HFFc6 (cell line): ENCODE results near the gene RGL3. TPM values are rescaled to one million over a fixed set of nuclear protein-coding genes. Genes with fewer than 3 reads are reported as not detected.
A peak's percentile ranks its signal among the peaks of the same experiment; 100 is the strongest.
"Not testable (repeated sequence)": the region's sequence is repeated elsewhere in the genome, so short reads cannot be mapped to it uniquely, and the experiment has no call there.

Experiments used
- DNase-seq: peaks from one replicate; pipeline ENCODE4 v3.0.0-alpha.2; 2018
- H3K27ac Mint-ChIP-seq: 2 replicates; pipeline ENCODE4 v1.8.0; 2020; ENCODE audit warnings: mild to moderate bottlenecking, mixed read lengths
- H3K27me3 Mint-ChIP-seq: 2 replicates; pipeline ENCODE4 v1.8.0; 2021; ENCODE audit warnings: mild to moderate bottlenecking, moderate library complexity, mixed read lengths; ENCODE audit not compliant: insufficient read depth
- H3K36me3 Mint-ChIP-seq: 2 replicates; pipeline ENCODE4 v1.8.0; 2021; ENCODE audit warnings: low read depth, mixed read lengths
- H3K4me1 Mint-ChIP-seq: 2 replicates; pipeline ENCODE4 v1.8.0; 2020; ENCODE audit warnings: low read depth, mixed read lengths
- H3K4me3 Mint-ChIP-seq: 2 replicates; pipeline ENCODE4 v1.8.0; 2020; ENCODE audit warnings: mild to moderate bottlenecking, moderate library complexity, mixed read lengths
- H3K9me3 Mint-ChIP-seq: 2 replicates; pipeline ENCODE4 v1.8.0; 2020; ENCODE audit warnings: mild to moderate bottlenecking, mixed read lengths
- CTCF ChIP-seq: fragments of 200-600 bp; sonication (generic); IDR thresholded peaks from 2 replicates; pipeline ENCODE4 v1.5.0; 2021; ENCODE audit warnings: antibody characterized with exemption, mild to moderate bottlenecking
- long read RNA-seq: library from polyadenylated mRNA; unstranded; transcript quantifications from one replicate; pipeline ENCODE4 v2.0.0, GENCODE V29; 2019
- total RNA-seq, 6 experiments: library from RNA; stranded (reverse); fragmentation: NEBNext Ultra II Directional; extraction: Animal tissue kit (Norgen Biotek cat#: 25700); gene quantifications; 2 replicates in 1 of 6; 3 replicates in 5 of 6; pipeline ENCODE4 v1.2.3, GENCODE V29; 2021

Gene RGL3
- total RNA-seq, result 10 to 100 TPM in 1 of 6 experiments, 1 to 10 TPM in 5; 7.3 to 11.7 (median 8.9) TPM
- long read RNA-seq, partial matches to known transcripts, result 2 of 7 reads
- long read RNA-seq, other reads (novel, unspliced or antisense), result 4 of 7 reads

GRCh38 chr19:11418549-11419506 lies at the start of gene RGL3:
Gene RGL3 (minus strand): TSS chr19:11419314. CDS start chr19:11419278, 36 bp downstream.
- H3K9me3 Mint-ChIP-seq, result no peaks in the 10 kb centered on the region
- H3K4me1 Mint-ChIP-seq, result peaks cover 10% of the 10 kb centered on the region
- H3K27me3 Mint-ChIP-seq, result peaks cover 8% of the 10 kb centered on the region; the same call in 1 of the 2 replicates
- peak within 1 kb of the TSS; percentile 21 for H3K27ac Mint-ChIP-seq
- H3K36me3 Mint-ChIP-seq, result no peaks in the 10 kb centered on the region
- TF ChIP-seq CTCF, result no peak
- peak within 1 kb of the TSS; percentile 87 for H3K4me3 Mint-ChIP-seq
- DNase-seq, result no peak

DNA sequence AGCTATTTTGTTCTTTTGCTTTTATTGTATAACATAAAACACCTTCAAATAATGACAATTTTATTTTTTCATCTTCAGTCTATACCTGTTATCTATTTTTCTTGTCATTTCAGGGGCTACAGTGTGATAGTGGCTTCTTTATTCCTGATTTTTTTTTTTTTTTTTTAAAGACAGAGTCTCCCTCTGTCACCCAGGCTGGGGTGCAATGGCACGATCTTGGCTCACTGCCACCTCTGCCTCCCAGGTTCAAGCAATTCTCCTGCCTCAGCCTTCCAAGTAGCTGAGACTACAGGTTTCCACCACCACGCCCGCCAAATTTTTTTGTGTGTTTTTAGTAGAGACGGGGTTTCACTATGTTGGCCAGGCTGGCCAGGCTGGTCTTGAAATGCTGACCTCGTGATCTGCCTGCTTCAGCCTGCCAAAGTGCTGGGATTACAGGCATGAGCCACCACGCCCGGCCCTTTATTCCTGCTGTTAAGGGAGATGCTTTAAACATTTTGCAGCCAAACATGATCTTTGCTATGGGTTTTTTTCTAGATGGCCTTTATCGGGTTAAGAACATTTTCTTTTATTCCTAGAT lies 49.2 kb upstream of the RGL3 start:
- H3K27ac Mint-ChIP-seq, H3K36me3 Mint-ChIP-seq, DNase-seq, H3K4me3 Mint-ChIP-seq, H3K27me3 Mint-ChIP-seq, H3K4me1 Mint-ChIP-seq, H3K9me3 Mint-ChIP-seq: not testable (repeated sequence)

DNA sequence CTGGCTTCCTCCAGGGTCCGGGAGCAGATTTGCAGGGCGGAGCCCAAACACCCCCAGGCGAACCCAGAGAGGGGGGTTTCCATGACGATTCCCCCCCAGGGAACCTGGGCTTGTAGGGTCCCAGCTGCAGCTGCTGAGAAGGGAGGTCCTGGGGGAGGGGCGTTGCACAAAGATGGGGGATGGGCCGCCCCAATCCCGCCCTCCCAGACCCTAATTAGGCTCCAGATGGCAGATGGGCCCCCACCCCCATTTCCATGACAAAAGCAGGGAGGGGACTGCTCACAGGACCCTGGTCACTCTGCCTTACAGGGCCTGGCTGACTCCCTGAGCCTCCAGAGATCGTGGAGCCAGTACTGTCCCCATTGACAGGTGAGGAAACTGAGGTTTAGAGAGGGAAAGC lies 46.5 kb upstream of the RGL3 start:
- no peak overlapping the region for H3K4me3 Mint-ChIP-seq
- no peaks in the 10 kb centered on the region for H3K36me3 Mint-ChIP-seq
- DNase-seq, result no peak
- no peak overlapping the region for H3K27ac Mint-ChIP-seq
- H3K4me1 Mint-ChIP-seq, result no peaks in the 10 kb centered on the region
- TF ChIP-seq CTCF, result no peak
- no peaks in the 10 kb centered on the region; the same call in 1 of the 2 replicates for H3K27me3 Mint-ChIP-seq
- H3K9me3 Mint-ChIP-seq, result no peaks in the 10 kb centered on the region

- TF ChIP-seq CTCF, result no peak
- H3K9me3 Mint-ChIP-seq, result no peaks in the 10 kb centered on the region
- no peak overlapping the region for H3K4me3 Mint-ChIP-seq
- H3K4me1 Mint-ChIP-seq, result no peaks in the 10 kb centered on the region
- no peaks in the 10 kb centered on the region for H3K36me3 Mint-ChIP-seq
- H3K27me3 Mint-ChIP-seq, result no peaks in the 10 kb centered on the region; the same call in 1 of the 2 replicates
- H3K27ac Mint-ChIP-seq, result no peak overlapping the region
- DNase-seq, result no peak
These were observed 45.5 kb upstream of the RGL3 start for GRCh38 chr19:11464333-11465265.

DNA sequence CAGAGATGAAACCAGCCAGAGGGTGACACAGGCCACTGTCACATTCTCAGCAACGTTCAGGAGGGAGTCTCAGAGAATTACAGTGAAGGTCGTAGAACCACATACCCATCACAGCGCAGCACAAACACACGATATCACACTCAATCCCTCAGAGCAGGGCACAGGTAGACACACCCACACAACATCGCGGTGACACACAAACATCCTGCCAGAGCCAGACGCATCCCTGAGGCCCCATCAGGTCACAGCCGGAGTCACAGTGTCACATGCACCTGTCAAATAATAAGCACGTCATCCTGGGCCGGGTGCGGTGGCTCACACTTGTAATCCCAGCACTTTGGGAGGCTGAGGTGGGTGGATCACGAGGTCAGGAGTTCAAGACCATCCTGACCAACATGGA lies 44.3 kb upstream of the RGL3 start:
- Mint-ChIP-seq H3K9me3 (no peaks in the 10 kb centered on the region), H3K27ac (no peak overlapping the region), H3K4me1 (no peaks in the 10 kb centered on the region), H3K27me3 (no peaks in the 10 kb centered on the region; the same call in 1 of the 2 replicates), H3K4me3 (no peak overlapping the region), H3K36me3 (no peaks in the 10 kb centered on the region)
- no peak for DNase-seq
- TF ChIP-seq CTCF, result no peak
